Neuronal stem cell (in vitro differentiated cells): ENCODE measurements around the gene EFCAB13.

Source experiments
- DNase-seq: peaks from one replicate; pipeline ENCODE4 v3.0.0-alpha.2; 2013; ENCODE audit warnings: low spot score
- H2AFZ ChIP-seq: one replicate; pipeline ENCODE4 v1.6.1; 2013; ENCODE audit warnings: mild to moderate bottlenecking, low read length, inconsistent platforms
- H2AK5ac ChIP-seq: 2 replicates; pipeline ENCODE4 v1.6.1; 2013; ENCODE audit warnings: low read depth, mild to moderate bottlenecking, inconsistent platforms, low read length, moderate library complexity, mixed read lengths
- H2BK120ac ChIP-seq: 2 replicates; pipeline ENCODE4 v1.6.1; 2013; ENCODE audit warnings: low read depth, mild to moderate bottlenecking, inconsistent platforms, low read length, moderate library complexity, mixed read lengths
- H2BK12ac ChIP-seq: one replicate; pipeline ENCODE4 v1.6.1; 2013; ENCODE audit warnings: low read length, inconsistent platforms
- H2BK15ac ChIP-seq: 2 replicates; pipeline ENCODE4 v1.6.1; 2013; ENCODE audit warnings: mild to moderate bottlenecking, low read length, inconsistent platforms, mixed read lengths
- H2BK5ac ChIP-seq: one replicate; pipeline ENCODE4 v1.6.1; 2013; ENCODE audit warnings: inconsistent platforms, mild to moderate bottlenecking, low read length, moderate library complexity
- H3K14ac ChIP-seq: one replicate; pipeline ENCODE4 v1.6.1; 2013; ENCODE audit warnings: low read length, inconsistent platforms
- H3K18ac ChIP-seq: 2 replicates; pipeline ENCODE4 v1.6.1; 2013; ENCODE audit warnings: low read length, inconsistent platforms
- H3K23ac ChIP-seq: 2 replicates; pipeline ENCODE4 v1.6.1; 2013; ENCODE audit warnings: low read depth, mild to moderate bottlenecking, mixed read lengths, low read length, inconsistent platforms; ENCODE audit not compliant: poor library complexity
- H3K27ac ChIP-seq: replicated peaks from 3 replicates; pipeline ENCODE4 v1.5.1; 2013; ENCODE audit warnings: low read length, inconsistent platforms
- H3K27me3 ChIP-seq, 3 experiments: 2 replicates each; pipeline ENCODE4 v1.6.1; 2013; ENCODE audit warnings: low read length in 3 of 3, mild to moderate bottlenecking in 2 of 3, inconsistent platforms in 1 of 3, low read depth in 1 of 3, mixed read lengths in 1 of 3, moderate library complexity in 1 of 3; ENCODE audit not compliant: control insufficient read depth in 3 of 3, insufficient read depth in 3 of 3
- H3K36me3 ChIP-seq, 2 donors: replicated peaks in 1 of 2; 2 replicates each; pipeline ENCODE4 v1.6.1; 2013; ENCODE audit warnings: low read length in 2 of 2; ENCODE audit not compliant: control insufficient read depth in 2 of 2, insufficient read depth in 2 of 2
- H3K4ac ChIP-seq: 2 replicates; pipeline ENCODE4 v1.6.1; 2013; ENCODE audit warnings: inconsistent platforms, mild to moderate bottlenecking, low read length, moderate library complexity
- H3K4me1 ChIP-seq, 2 donors: 1 replicate in 1 of 2; 2 replicates in 1 of 2; pipeline ENCODE4 v1.6.1; 2013; ENCODE audit warnings: low read length in 2 of 2, low read depth in 1 of 2; ENCODE audit not compliant: control insufficient read depth in 2 of 2, insufficient read depth in 1 of 2
- H3K4me2 ChIP-seq: one replicate; pipeline ENCODE4 v1.6.1; 2013; ENCODE audit warnings: mild to moderate bottlenecking, low read length, inconsistent platforms; ENCODE audit not compliant: insufficient read depth, poor library complexity, severe bottlenecking
- H3K4me3 ChIP-seq, 2 donors: 2 replicates each; pipeline ENCODE4 v1.5.1; 2013; ENCODE audit warnings: low read length in 2 of 2, mild to moderate bottlenecking in 2 of 2, inconsistent platforms in 1 of 2, moderate library complexity in 1 of 2
- H3K79me1 ChIP-seq: one replicate; pipeline ENCODE4 v1.6.1; 2013; ENCODE audit warnings: low read depth, mild to moderate bottlenecking, inconsistent platforms, low read length, moderate library complexity
- H3K9ac ChIP-seq: one replicate; pipeline ENCODE4 v1.6.1; 2013; ENCODE audit warnings: mild to moderate bottlenecking, low read depth, low read length, inconsistent platforms; ENCODE audit not compliant: poor library complexity
- H3K9me3 ChIP-seq, 2 donors: replicated peaks in 1 of 2; 2 replicates each; pipeline versions ENCODE3 to v1.6.1; 2013; ENCODE audit warnings: low read length in 2 of 2, mild to moderate bottlenecking in 2 of 2, inconsistent platforms in 1 of 2, low read depth in 1 of 2, mixed read lengths in 1 of 2, moderate library complexity in 1 of 2; ENCODE audit not compliant: control insufficient read depth in 2 of 2, insufficient read depth in 1 of 2
- H4K8ac ChIP-seq: one replicate; pipeline ENCODE4 v1.6.1; 2013; ENCODE audit warnings: low read depth, mild to moderate bottlenecking, inconsistent platforms, low read length, moderate library complexity
- H4K91ac ChIP-seq: one replicate; pipeline ENCODE4 v1.6.1; 2013; ENCODE audit warnings: low read length, low read depth, mild to moderate bottlenecking, inconsistent platforms; ENCODE audit not compliant: poor library complexity
- WGBS, 2 donors: extraction: QIAGEN DNeasy Blood & Tissue Kit; methylation state at CpG; one replicate each; pipeline ENCODE4 v1.1.7; 2013; ENCODE audit warnings: missing lambda C conversion rate in 2 of 2, mixed read lengths in 1 of 2; ENCODE audit not compliant: insufficient read length in 2 of 2, insufficient replicate concordance in 1 of 2; ENCODE audit errors: extremely low coverage in 2 of 2; 5-methylcytosine and 5-hydroxymethylcytosine counted together

Gene EFCAB13

GRCh38 chr17:47320879-47321502 lies 2.8 kb upstream of the EFCAB13 start:
- Histone ChIP-seq H3K36me3 (no peaks in the 10 kb centered on the region), H2AK5ac (no peak overlapping the region), H2BK15ac (no peak overlapping the region), H3K27me3 (no peaks in the 10 kb centered on the region), H3K9ac (no peak overlapping the region), H3K4me1 (no peaks in the 10 kb centered on the region), H3K79me1 (no peaks in the 10 kb centered on the region), H4K8ac (no peak overlapping the region), H3K23ac (no peak overlapping the region), H3K9me3 (peaks cover 2 to 4% of the 10 kb centered on the region in 2 donors), H2AFZ (no peak overlapping the region), H2BK5ac (no peak overlapping the region), H4K91ac (no peak overlapping the region), H3K18ac (no peak overlapping the region), H3K14ac (no peak overlapping the region), H2BK12ac (no peak overlapping the region), H3K27ac (no peak overlapping the region), H3K4ac (no peak overlapping the region), H3K4me2 (peak overlapping the region; percentile 3), H3K4me3 (no peak overlapping the region), H2BK120ac (no peak overlapping the region)
- no CpG with 5 or more reads among the region's 5 CpGs for WGBS, 2 donors
- no peak for DNase-seq

GRCh38 chr17:47324224-47325020 lies 667 bp downstream of the EFCAB13 start:
- peak; percentile 12 for DNase-seq
- no peaks in the 10 kb centered on the region for H3K36me3 ChIP-seq
- H2AFZ ChIP-seq: peak overlapping the region; percentile 84
- no peak overlapping the region for H2AK5ac ChIP-seq
- H2BK15ac ChIP-seq: peak overlapping the region; percentile 79
- H3K18ac ChIP-seq: peak overlapping the region; percentile 86
- peak overlapping the region; percentile 37 for H3K27ac ChIP-seq
- no CpG with 5 or more reads among the region's 28 CpGs for WGBS, 2 donors
- H4K91ac ChIP-seq: no peak overlapping the region
- H2BK12ac ChIP-seq: no peak overlapping the region
- peaks cover 2 to 4% of the 10 kb centered on the region in 2 donors for H3K9me3 ChIP-seq
- no peak overlapping the region for H3K14ac ChIP-seq
- H3K4me1 ChIP-seq: no peaks in the 10 kb centered on the region
- H3K4me2 ChIP-seq: peak overlapping the region; percentile 81
- H2BK5ac ChIP-seq: peak overlapping the region; percentile 21
- H3K9ac ChIP-seq: peak overlapping the region; percentile 78
- H3K23ac ChIP-seq: peak overlapping the region; percentile 92
- no peak overlapping the region for H3K4ac ChIP-seq
- H3K79me1 ChIP-seq: no peaks in the 10 kb centered on the region
- H4K8ac ChIP-seq: peak overlapping the region; percentile 83
- no peaks in the 10 kb centered on the region for H3K27me3 ChIP-seq
- H2BK120ac ChIP-seq: no peak overlapping the region
- H3K4me3 ChIP-seq: peak overlapping the region; percentile 42 to 66

- H4K8ac ChIP-seq: no peak overlapping the region
- no peak overlapping the region for H3K18ac ChIP-seq
- no peak overlapping the region for H3K23ac ChIP-seq
- H3K36me3 ChIP-seq: no peaks in the 10 kb centered on the region
- no peak overlapping the region for H3K9ac ChIP-seq
- no peak overlapping the region for H2AFZ ChIP-seq
- no peak for DNase-seq
- H3K79me1 ChIP-seq: no peaks in the 10 kb centered on the region
- no peak overlapping the region for H2BK12ac ChIP-seq
- H4K91ac ChIP-seq: no peak overlapping the region
- no CpG with 5 or more reads among the region's 1 CpG for WGBS, 2 donors
- H3K4ac ChIP-seq: no peak overlapping the region
- H3K4me3 ChIP-seq: no peak overlapping the region
- no peak overlapping the region for H3K27ac ChIP-seq
- H2BK15ac ChIP-seq: no peak overlapping the region
- no peak overlapping the region for H2BK120ac ChIP-seq
- no peaks in the 10 kb centered on the region for H3K27me3 ChIP-seq
- no peaks in the 10 kb centered on the region for H3K4me1 ChIP-seq
- H3K4me2 ChIP-seq: no peak overlapping the region
- H2BK5ac ChIP-seq: no peak overlapping the region
- no peak overlapping the region for H3K14ac ChIP-seq
- H3K9me3 ChIP-seq: peaks cover 2 to 4% of the 10 kb centered on the region in 2 donors
- H2AK5ac ChIP-seq: no peak overlapping the region
These were observed 1.4 kb downstream of the EFCAB13 start for GRCh38 chr17:47325176-47325575.

- no peak overlapping the region for H3K14ac ChIP-seq
- DNase-seq: no peak
- H3K9me3 ChIP-seq: peaks cover 0 to 4% of the 10 kb centered on the region in 2 donors
- H2BK12ac ChIP-seq: no peak overlapping the region
- H3K79me1 ChIP-seq: no peaks in the 10 kb centered on the region
- no peak overlapping the region for H2BK5ac ChIP-seq
- H3K4me2 ChIP-seq: no peak overlapping the region
- H3K4ac ChIP-seq: no peak overlapping the region
- no peaks in the 10 kb centered on the region for H3K36me3 ChIP-seq
- H3K4me3 ChIP-seq: no peak overlapping the region
- no peak overlapping the region for H3K27ac ChIP-seq
- H2AK5ac ChIP-seq: no peak overlapping the region
- H4K8ac ChIP-seq: no peak overlapping the region
- no peak overlapping the region for H3K23ac ChIP-seq
- H3K4me1 ChIP-seq: no peaks in the 10 kb centered on the region
- no peaks in the 10 kb centered on the region for H3K27me3 ChIP-seq
- H2BK15ac ChIP-seq: no peak overlapping the region
- H3K9ac ChIP-seq: no peak overlapping the region
- no peak overlapping the region for H2AFZ ChIP-seq
- WGBS, 2 donors: no CpG with 5 or more reads among the region's 2 CpGs
- no peak overlapping the region for H3K18ac ChIP-seq
- no peak overlapping the region for H2BK120ac ChIP-seq
- H4K91ac ChIP-seq: no peak overlapping the region
These were observed 6.8 kb downstream of the EFCAB13 start for GRCh38 chr17:47330548-47330947.
